Measurements from ENCODE around the gene APOBEC3C.

GRCh38 chr22:39055658-39056057 is 41.6 kb downstream of the APOBEC3C start:
- TF ChIP-seq CTCF (IDR thresholded peaks at IDR 0.05) (no peak), POLR2A (IDR thresholded peaks at IDR 0.05) (no peak), EP300 (IDR thresholded peaks at IDR 0.05) (no peak)
